Panc1 (cell line): Measurements from ENCODE around the gene PHLPP1. TPM values are rescaled to one million over a fixed set of nuclear protein-coding genes. Genes with fewer than 3 reads are reported as not detected.

Experiments used
- ATAC-seq: fragments of 200-7000 bp; cut with Tn5 transposase; 2 replicates; pipeline ENCODE4 v1.9.1; 2020; ENCODE audit warnings: mild to moderate bottlenecking, moderate library complexity
- BruUV-seq: library from RNA; stranded (reverse); fragments of 400-500 nt; replicated peaks from 2 replicates; lab custom pipeline; 2021; lab: Mats Ljungman, UMichigan
- CTCF ChIA-PET: fragments of 300-600 bp; sonication (Branson Sonifier 250); formaldehyde crosslinking; loops from one replicate; lab custom pipeline; 2022; ENCODE audit warnings: antibody characterized with exemption; lab: Charles Lee
- POLR2A ChIA-PET: fragments of 300-600 bp; sonication (Branson Sonifier 250); formaldehyde crosslinking; loops from one replicate; lab custom pipeline; 2022; ENCODE audit warnings: antibody characterized with exemption; lab: Charles Lee
- DNase-seq: peaks from one replicate; pipeline ENCODE4 v3.0.0-alpha.2; 2010; ENCODE audit warnings: low read depth, low spot score
- H3K27ac ChIP-seq: 2 replicates; pipeline ENCODE4 v1.5.1; 2011; ENCODE audit warnings: mild to moderate bottlenecking, low read length, inconsistent platforms
- H3K27me3 ChIP-seq: fragments of 200-500 bp; sonication (Bioruptor generic); 2 replicates; pipeline ENCODE4 v1.6.0; 2014; ENCODE audit warnings: low read length, inconsistent platforms; ENCODE audit not compliant: control insufficient read depth, insufficient read depth
- H3K36me3 ChIP-seq: fragments of 200-500 bp; sonication (Bioruptor generic); 2 replicates; pipeline ENCODE4 v1.5.1; 2014; ENCODE audit warnings: inconsistent platforms, mild to moderate bottlenecking, low read length, moderate library complexity; ENCODE audit not compliant: control insufficient read depth, insufficient read depth
- H3K4me1 ChIP-seq: 2 replicates; pipeline ENCODE4 v1.5.1; 2011; ENCODE audit warnings: inconsistent platforms, mild to moderate bottlenecking, low read length, moderate library complexity; ENCODE audit not compliant: control insufficient read depth, insufficient read depth
- H3K4me3 ChIP-seq, 2 experiments: 2 replicates each; pipeline ENCODE4 v1.5.1; 2011 to 2012; ENCODE audit warnings: low read depth in 2 of 2, low read length in 2 of 2, mild to moderate bottlenecking in 2 of 2, inconsistent platforms in 1 of 2, moderate library complexity in 1 of 2
- H3K9me3 ChIP-seq: fragments of 200-500 bp; sonication (Bioruptor generic); 2 replicates; pipeline ENCODE4 v1.5.1; 2014; ENCODE audit warnings: low read depth, mild to moderate bottlenecking, inconsistent platforms, low read length, moderate library complexity; ENCODE audit not compliant: control insufficient read depth, insufficient read depth
- POLR2AphosphoS5 ChIP-seq: IDR thresholded peaks from 2 replicates; pipeline ENCODE4 v1.6.1; 2012; ENCODE audit warnings: mild to moderate bottlenecking, low read depth, low read length, moderate library complexity
- SIN3A ChIP-seq: IDR thresholded peaks from 2 replicates; pipeline ENCODE4 v1.6.1; 2012; ENCODE audit warnings: low read depth, mild to moderate bottlenecking, low read length, moderate library complexity, borderline replicate concordance; ENCODE audit not compliant: insufficient read depth
- TCF7L2 ChIP-seq: IDR thresholded peaks from 2 replicates; pipeline ENCODE4 v1.6.1; 2011; ENCODE audit warnings: mild to moderate bottlenecking, low read depth, low read length, inconsistent platforms
- in situ Hi-C: cut with HindIII; loops from 2 replicates; pipeline ENCODE4 v1.10.0; 2016; ENCODE audit warnings: low sequenced_read_pairs, low pct_unique_long_range_greater_than_20kb
- intact Hi-C: fragments of 100-400 bp; cut with micrococcal nuclease; formaldehyde crosslinking; loops from one replicate; pipeline ENCODE4 v1.10.0; 2022; ENCODE audit not compliant: unreplicated experiment
- total RNA-seq: library from RNA; stranded (reverse); gene quantifications from one replicate; pipeline ENCODE4 v1.2.1, GENCODE V29; 2021; ENCODE audit not compliant: unreplicated experiment
- TF ChIP-seq, protein P1 (sequence below), 2 experiments: IDR thresholded peaks; 2 replicates each; pipeline ENCODE4 v1.6.1; 2011 to 2012; ENCODE audit warnings: low read depth in 2 of 2, control low read depth in 1 of 2, low read length in 1 of 2, mild to moderate bottlenecking in 1 of 2, moderate library complexity in 1 of 2; ENCODE audit not compliant: insufficient read depth in 1 of 2
- TF ChIP-seq, protein P2 (sequence below): fragments of 450-650 bp; IDR thresholded peaks from 2 replicates; pipeline ENCODE4 v1.5.1; 2017; ENCODE audit warnings: mild to moderate bottlenecking

The PHLPP1 gene
- total RNA-seq, 1 experiment from 2014 or later = 6.3 TPM

DNA sequence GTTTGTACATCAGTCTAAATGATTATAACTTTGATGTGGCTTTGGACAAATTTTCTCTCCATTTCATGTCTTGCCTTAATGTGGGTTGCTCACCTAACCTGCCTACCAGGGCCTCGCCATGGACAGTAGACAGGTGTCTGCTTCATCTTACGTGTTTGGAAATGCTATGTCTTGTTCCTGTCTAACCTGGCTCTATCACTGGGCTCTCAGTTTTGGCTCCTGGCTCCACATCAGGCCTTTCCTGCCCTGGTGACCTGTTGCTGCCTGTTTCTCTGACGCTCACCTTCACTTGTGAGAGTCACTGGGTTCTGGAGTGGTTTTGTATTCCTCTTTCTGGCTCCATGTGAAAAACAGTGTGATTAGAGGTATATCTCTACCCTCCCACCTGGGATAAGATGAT, 65.9 kb downstream of the PHLPP1 start:
- ChIA-PET POLR2A (no interaction called here), CTCF (no interaction called here)
- Histone ChIP-seq H3K9me3 (no peaks in the 10 kb centered on the region), H3K27ac (no peak overlapping the region), H3K4me1 (no peaks in the 10 kb centered on the region), H3K36me3 (no peaks in the 10 kb centered on the region), H3K27me3 (no peaks in the 10 kb centered on the region), H3K4me3 (no peak overlapping the region)
- DNase-seq = no peak
- TF ChIP-seq, protein P1, sequence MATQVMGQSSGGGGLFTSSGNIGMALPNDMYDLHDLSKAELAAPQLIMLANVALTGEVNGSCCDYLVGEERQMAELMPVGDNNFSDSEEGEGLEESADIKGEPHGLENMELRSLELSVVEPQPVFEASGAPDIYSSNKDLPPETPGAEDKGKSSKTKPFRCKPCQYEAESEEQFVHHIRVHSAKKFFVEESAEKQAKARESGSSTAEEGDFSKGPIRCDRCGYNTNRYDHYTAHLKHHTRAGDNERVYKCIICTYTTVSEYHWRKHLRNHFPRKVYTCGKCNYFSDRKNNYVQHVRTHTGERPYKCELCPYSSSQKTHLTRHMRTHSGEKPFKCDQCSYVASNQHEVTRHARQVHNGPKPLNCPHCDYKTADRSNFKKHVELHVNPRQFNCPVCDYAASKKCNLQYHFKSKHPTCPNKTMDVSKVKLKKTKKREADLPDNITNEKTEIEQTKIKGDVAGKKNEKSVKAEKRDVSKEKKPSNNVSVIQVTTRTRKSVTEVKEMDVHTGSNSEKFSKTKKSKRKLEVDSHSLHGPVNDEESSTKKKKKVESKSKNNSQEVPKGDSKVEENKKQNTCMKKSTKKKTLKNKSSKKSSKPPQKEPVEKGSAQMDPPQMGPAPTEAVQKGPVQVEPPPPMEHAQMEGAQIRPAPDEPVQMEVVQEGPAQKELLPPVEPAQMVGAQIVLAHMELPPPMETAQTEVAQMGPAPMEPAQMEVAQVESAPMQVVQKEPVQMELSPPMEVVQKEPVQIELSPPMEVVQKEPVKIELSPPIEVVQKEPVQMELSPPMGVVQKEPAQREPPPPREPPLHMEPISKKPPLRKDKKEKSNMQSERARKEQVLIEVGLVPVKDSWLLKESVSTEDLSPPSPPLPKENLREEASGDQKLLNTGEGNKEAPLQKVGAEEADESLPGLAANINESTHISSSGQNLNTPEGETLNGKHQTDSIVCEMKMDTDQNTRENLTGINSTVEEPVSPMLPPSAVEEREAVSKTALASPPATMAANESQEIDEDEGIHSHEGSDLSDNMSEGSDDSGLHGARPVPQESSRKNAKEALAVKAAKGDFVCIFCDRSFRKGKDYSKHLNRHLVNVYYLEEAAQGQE (IDR thresholded peaks at IDR 0.05; ENCODE audit: insufficient read depth in 1 of 2, low read depth in 2 of 2, low read length in 1 of 2) = no peak
- no peak for TF ChIP-seq SIN3A
- TF ChIP-seq, protein P2, sequence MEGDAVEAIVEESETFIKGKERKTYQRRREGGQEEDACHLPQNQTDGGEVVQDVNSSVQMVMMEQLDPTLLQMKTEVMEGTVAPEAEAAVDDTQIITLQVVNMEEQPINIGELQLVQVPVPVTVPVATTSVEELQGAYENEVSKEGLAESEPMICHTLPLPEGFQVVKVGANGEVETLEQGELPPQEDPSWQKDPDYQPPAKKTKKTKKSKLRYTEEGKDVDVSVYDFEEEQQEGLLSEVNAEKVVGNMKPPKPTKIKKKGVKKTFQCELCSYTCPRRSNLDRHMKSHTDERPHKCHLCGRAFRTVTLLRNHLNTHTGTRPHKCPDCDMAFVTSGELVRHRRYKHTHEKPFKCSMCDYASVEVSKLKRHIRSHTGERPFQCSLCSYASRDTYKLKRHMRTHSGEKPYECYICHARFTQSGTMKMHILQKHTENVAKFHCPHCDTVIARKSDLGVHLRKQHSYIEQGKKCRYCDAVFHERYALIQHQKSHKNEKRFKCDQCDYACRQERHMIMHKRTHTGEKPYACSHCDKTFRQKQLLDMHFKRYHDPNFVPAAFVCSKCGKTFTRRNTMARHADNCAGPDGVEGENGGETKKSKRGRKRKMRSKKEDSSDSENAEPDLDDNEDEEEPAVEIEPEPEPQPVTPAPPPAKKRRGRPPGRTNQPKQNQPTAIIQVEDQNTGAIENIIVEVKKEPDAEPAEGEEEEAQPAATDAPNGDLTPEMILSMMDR = no peak
- no peak for TF ChIP-seq POLR2AphosphoS5
- no peak for TF ChIP-seq TCF7L2
- no peak for ATAC-seq
- in situ Hi-C loops (no loop called here), intact Hi-C loops (no loop called here)
- BruUV-seq = no TSS peak

DNA sequence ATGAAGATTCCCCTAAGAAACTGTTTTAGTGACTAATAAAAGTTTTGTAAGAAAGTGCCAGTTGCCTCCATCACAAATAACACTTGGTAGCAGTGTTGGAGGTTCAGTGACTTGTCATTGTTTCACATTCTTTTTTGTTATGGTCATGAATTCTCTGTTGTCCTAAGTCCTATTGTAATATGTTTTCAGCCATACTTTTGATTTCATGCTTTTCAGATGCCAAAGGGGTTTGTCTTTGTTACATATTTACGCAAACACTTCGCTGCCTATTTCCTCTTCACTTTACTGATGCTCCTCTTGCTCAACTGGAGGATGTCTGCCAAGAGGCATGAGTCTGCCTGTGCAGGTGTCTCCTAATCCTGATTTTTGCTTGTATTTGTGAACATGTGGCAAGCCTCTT, 66.6 kb downstream of the PHLPP1 start:
- POLR2A ChIA-PET = no interaction called here
- H3K4me1 ChIP-seq = no peaks in the 10 kb centered on the region
- no TSS peak for BruUV-seq
- no peaks in the 10 kb centered on the region for H3K36me3 ChIP-seq
- CTCF ChIA-PET = no interaction called here
- H3K9me3 ChIP-seq = no peaks in the 10 kb centered on the region
- H3K4me3 ChIP-seq = no peak overlapping the region
- no peak overlapping the region for H3K27ac ChIP-seq
- intact Hi-C loops (no loop called here), in situ Hi-C loops (no loop called here)
- TF ChIP-seq, protein P1 (IDR thresholded peaks at IDR 0.05; ENCODE audit: insufficient read depth in 1 of 2, low read depth in 2 of 2, low read length in 1 of 2) = no peak
- TF ChIP-seq, protein P2 = no peak
- TF ChIP-seq POLR2AphosphoS5 = no peak
- no peak for TF ChIP-seq TCF7L2
- no peak for TF ChIP-seq SIN3A
- no peaks in the 10 kb centered on the region for H3K27me3 ChIP-seq
- ATAC-seq (no peak), DNase-seq (no peak)
